GM18511 (cell line): ENCODE data around the gene RUVBL2.
"Not testable (repeated sequence)": the region's sequence is repeated elsewhere in the genome, so short reads cannot be mapped to it uniquely, and the experiment has no call there.

Source experiments
- ATAC-seq: cut with Tn5 transposase; IDR thresholded peaks from one replicate; pipeline ENCODE4 v1.9.1; 2021; ENCODE audit warnings: mild to moderate bottlenecking, moderate library complexity; ENCODE audit not compliant: unreplicated experiment

RUVBL2 gene

DNA sequence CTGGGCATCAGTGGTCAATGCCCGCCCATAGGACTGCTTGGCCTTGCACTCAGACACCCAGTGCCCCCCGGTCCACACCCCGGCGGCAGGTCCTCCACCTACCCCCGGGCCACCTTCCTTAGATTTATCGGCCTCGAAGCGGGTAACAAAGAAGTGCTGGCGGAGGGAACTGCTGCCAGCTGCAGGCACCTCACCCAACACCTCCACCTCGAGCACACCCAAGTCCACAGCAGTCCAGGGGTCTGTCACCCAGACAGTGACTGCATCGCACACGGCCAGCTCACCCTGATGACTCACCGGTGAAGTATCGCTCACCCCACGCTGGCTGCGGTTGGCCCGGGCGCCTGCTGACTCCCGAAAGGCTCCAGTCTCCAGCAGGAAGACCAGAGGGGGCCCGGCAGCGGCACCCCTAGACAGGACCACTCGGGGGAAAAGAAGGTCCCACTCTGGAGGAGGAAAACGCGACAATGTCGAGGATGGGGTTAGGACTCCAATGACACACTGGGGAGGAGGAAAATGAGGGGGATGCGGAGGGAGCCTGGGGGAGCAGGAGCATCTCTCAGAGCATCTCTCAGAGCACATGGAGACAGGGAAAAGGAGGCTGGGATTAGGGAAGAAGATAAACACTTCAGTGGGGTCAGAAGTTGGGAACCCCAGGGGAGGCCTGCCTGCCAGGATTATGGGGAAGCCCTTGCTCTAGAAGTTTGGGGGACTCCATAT lies 45.0 kb downstream of the RUVBL2 start:
- not testable (repeated sequence) for ATAC-seq

DNA sequence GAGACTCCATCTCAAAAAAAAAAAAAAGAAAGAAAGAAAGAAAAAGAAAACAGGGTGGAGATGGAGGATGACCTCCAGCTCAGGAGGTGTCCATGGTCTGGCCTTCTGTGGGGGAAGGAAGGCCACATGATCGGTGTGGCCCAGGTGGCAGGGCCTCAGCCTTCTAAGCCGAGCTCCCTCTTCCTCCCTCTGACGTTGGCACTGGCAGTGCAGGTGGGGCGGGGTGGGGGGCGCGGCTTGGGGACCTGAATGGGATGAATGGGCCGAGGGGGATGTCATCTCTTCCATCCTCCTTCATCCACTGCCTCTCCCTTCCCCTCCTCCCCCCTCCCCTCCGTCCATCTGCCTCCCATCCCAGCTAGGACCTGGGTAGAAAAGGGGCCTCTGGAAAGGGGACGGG lies 46.0 kb downstream of the RUVBL2 start:
- ATAC-seq: not testable (repeated sequence)

DNA sequence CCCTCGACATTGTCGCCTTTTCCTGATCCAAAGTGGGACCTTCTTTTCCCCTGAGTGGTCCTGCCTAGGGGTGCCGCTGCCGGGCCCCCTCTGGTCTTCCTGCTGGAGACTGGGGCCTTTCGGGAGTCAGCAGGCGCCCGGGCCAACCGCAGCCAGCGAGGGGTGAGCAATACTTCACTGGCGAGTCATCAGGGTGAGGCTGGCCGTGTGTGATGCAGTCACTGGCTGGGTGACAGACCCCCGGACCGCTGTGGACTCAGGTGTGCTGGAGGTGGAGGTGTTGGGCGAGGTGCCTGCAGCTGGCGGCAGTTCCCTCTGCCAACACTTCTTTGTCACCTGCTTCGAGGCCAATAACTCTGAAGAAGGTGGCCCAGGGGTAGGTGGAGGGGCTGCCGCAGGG lies 48.5 kb downstream of the RUVBL2 start:
- ATAC-seq: no peak

DNA sequence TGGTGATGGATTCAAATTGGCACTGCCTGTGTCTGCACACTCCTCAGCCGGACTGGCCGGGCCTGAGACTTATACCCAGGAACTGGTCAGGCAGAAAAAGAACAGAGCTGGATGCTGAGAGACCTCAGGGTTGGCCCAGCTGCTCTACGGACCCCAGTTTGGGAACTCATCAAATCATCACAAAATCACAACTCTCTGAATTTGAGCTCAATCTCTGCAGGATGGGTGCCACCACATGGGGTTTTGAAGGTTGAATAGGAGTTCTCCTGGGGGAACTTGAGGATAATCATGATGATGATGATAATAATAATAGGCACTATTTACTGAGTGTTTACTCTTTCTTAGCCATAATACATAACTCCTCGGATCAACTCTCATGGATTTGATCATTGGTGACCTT lies 49.0 kb downstream of the RUVBL2 start:
- not testable (repeated sequence) for ATAC-seq

DNA sequence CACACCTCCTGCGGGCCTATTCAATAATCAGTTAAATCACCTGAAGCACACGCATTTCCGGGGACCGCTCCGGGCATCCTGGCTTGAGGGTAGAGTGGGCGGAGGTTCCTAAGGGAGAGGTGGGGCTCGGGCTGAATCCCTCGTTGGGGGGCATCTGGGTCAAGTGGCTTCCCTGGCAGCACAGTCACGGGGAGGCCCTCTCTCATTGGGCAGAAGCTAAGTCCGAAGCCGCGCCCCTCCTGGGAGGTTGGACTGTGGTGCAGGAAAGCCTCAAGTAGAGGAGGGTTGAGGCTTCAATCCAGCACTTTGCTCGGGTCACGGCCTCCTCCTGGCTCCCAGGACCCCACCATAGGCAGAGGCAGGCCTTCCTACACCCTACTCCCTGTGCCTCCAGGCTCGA lies 49.9 kb downstream of the RUVBL2 start, which contains the start of gene CGB5:
CGB5 (plus strand) TSS at position 301 of the 400 bp plus-strand sequence. CDS start 362 bp downstream, outside the sequence.
- ATAC-seq: not testable (repeated sequence)

DNA sequence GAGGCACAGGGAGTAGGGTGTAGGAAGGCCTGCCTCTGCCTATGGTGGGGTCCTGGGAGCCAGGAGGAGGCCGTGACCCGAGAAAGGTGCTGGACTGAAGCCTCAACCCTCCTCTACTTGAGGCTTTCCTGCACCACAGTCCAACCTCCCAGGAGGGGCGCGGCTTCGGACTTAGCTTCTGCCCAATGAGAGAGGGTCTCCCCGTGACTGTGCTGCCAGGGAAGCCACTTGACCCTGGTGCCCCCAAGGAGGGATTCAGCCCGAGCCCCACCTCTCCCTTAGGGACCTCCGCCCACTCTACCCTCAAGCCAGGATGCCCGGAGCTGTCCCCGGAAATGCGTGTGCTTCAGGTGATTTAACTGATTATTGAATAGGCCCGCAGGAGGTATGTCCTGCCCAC lies 55.3 kb downstream of the RUVBL2 start, which contains the start of gene CGB8:
CGB8 (minus strand) TSS at position 101 of the 400 bp plus-strand sequence. CDS start 372 bp downstream, outside the sequence.
- ATAC-seq: not testable (repeated sequence)

DNA sequence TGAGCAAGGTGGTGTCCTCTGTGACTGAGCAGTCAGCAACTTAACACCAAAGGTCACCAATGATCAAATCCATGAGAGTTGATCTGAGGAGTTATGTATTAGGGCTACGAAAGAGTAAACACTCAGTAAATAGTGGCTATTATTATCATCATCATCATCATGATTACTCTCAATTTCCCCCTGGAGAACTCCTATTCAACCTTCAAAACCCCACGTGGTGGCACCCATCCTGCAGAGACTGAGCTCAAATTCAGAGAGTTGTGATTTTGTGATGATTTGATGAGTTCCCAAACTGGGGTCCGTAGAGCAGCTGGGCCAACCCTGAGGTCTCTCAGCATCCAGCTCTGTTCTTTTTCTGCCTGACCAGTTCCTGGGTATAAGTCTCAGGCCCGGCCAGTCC lies 56.1 kb downstream of the RUVBL2 start:
- not testable (repeated sequence) for ATAC-seq

DNA sequence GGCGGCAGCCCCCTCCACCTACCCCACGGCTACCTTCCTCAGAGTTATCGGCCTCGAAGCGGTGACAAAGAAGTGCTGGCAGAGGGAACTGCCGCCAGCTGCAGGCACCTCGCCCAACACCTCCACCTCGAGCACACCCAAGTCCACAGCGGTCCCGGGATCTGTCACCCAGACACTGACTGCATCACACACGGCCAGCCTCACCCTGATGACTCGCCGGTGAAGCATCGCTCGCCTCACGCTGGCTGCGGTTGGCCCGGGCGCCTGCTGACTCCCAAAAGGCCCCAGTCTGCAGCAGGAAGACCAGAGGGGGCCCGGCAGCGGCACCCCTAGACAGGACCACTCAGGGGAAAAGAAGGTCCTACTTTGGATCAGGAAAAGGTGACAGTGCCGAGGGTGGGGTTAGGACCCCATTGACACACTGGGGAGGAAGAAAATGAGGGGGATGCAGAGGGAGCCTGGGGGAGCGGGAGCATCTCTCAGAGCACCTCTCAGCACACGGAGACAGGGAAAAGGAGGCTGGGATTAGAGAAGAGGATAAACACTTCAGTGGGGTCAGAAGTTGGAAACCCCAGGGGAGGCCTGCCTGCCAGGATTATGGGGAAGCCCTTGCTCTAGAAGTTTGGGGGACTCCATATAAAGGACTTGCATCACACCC lies 56.8 kb downstream of the RUVBL2 start:
- not testable (repeated sequence) for ATAC-seq

DNA sequence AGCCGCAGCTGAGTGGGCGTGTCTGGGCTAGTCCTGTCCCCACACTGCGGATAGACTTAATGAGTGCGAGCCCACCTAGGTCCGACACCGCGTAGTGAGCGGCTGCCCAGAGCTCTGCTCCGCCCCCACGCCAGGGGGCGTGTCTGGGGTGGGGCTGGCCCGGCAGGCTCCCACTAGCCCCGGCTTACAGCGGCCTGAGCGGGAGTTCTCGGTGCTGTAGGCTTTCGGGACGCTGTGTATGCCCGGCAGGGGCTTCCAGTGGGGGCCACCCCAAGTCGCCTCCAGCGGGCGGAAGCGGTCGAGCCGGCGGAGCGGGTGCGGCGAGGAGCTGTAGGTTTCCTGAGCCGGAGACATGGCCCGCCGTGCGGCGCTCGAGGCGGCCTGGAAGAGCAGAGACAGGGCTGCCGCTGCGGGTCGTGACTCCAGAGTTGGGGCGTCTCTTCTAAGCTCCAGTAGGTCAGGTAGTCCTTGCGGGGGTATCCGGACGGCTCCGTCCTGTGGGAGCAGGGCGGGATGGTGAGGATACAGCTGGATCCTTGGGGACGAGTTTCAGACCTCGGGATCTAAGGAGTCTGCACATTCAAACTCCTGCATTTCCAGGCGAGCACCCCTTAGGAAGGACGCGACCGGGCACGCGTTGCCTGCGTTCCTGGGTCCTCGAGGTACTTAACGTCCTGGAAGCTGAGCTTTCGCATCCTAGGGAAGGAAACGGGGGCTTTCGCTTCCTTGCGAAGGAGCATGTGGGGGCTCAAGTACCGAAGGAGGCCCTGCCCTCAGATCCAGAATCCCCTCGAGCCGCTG lies 62.6 kb downstream of the RUVBL2 start:
- no peak for ATAC-seq

DNA sequence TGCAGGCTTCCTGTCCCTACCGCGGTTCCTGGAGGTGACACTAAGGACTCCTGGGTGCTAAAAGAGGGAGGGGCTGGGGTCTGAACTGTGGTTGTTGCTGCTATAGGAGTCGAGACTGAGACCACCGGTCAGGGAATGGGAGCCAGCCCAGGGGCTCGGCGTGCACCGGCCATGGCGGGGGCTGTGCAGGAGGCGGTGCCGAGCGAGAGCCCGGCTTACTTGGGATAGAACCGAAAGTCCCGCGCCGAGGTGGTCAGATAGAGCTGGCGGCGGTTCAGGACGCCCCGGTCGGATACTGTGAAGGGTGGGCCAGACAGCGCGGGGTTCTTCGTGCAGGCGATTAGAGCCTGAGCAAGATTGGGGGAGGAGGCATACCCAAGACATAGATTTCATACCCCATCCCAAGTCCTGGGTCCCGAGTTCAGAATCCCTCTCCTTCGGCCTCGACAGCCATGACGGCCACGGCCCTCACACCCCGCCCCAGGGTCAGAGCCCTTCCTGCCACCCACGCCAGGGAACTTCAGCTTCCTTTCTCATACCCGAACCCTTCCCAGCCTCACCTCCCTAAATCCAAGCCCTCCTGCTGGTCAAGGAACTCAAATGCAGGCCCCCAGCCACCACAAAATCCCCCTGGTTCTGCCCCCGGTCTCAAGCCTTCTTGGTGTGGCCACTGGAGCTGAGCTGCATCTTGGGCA lies 63.4 kb downstream of the RUVBL2 start:
- ATAC-seq: not testable (repeated sequence)

DNA sequence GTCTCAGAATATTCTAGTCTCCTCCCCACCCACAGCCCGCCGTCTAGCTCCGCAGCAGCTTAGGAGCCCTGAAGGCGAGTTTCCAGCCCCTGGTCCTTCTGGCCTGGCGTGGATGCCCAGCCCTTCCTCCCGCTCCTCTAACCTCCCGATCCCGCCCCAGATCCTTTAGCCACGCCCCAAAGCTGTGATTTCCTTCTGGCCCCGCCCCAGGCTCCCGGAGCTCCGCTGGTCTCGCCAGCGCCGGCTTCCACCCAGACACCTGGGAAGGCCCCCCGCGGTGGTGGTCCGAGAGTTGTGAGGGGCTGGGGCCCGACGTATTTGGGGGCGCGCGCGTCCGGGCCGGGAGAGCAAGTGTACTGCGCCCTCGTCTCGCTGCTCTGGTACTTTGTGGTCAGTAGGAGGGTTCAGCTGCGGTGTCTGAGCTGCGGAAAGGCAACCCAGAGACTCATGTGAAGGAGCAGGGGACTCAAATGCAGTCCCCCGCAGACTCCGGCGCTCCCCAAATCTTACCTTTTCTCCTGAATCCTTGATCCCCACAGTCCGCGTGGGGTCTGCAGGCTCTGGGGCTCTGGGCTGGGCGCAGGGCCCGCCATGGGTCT lies 64.0 kb downstream of the RUVBL2 start, which contains the start of gene CGB7:
CGB7 (minus strand) TSS at position 114 of the 599 bp plus-strand sequence. CDS start 2,374 bp downstream, outside the sequence.
- ATAC-seq: no peak

DNA sequence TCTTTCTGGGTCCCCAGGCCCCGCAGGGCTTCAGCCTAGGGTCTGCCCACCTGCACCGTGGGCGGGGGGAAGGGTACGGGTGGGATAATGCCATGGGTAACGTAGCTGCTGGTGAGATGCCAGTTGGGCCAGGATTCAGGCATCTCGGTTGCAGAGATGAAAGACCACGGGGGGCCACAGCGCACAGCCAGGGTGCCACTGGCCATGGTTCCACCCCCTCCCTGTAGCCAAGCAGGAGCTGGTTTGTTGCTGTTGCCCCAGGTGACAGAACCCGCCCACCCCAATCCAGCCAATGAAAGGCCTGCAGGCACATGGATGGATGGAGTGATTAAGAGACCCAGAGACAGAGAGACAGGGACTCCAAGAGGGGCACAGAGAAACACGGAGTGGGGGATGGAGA lies 64.9 kb downstream of the RUVBL2 start:
- ATAC-seq: no peak

DNA sequence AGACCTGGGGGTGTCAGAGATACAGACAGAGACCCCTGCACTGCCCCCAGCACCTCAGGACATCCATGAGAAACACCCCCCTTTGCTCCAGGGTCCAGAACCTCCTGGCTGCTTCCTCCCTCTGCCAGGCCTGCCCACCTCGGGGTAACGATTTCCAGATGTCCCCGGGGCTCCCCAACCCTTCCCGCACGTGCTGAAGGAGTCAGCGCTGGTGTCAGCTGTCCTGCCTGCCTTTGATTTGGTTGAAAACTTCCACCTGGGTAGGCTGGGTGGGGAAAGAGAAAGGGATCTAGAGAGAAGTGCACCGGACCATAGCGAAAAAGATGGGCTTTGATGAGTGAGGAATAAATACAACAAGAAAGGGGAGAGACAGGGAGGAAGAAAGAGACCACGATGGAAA lies 65.4 kb downstream of the RUVBL2 start:
- no peak for ATAC-seq

DNA sequence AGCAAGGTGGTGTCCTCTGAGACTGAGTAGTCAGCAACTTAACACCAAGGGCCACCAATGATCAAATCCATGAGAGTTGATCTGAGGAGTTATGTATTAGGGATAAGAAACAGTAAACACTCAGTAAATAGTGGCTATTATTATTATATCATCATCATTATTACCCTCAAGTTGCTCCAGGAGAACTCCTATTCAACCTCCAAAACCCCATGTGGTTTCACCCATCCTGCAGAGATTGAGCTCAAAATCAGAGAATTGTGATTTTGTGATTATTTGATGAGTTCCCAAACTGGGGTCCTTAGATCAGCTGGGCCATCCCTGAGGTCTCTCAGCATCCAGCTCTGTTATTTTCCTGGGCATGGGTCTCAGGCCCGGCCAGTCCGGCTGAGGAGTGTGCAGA lies 67.3 kb downstream of the RUVBL2 start:
- ATAC-seq: no peak

DNA sequence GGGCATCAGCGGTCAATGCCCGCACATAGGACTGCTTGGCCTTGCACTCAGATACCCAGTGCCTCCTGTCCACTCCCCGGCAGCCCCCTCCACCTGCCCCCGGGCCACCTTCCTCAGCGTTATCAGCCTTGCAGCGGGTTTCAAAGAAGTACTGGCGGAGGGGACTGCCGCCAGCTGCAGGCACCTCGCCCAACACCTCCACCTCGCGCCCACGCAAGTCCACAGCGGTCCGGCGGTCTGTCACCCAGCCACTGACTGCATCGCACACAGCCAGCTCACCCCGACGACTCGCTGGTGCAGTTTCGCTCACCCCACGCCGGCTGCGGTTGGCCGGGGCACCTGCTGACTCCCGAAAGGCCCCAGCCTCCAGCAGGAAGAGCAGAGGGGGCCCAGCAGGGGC lies 67.8 kb downstream of the RUVBL2 start:
- ATAC-seq: no peak

DNA sequence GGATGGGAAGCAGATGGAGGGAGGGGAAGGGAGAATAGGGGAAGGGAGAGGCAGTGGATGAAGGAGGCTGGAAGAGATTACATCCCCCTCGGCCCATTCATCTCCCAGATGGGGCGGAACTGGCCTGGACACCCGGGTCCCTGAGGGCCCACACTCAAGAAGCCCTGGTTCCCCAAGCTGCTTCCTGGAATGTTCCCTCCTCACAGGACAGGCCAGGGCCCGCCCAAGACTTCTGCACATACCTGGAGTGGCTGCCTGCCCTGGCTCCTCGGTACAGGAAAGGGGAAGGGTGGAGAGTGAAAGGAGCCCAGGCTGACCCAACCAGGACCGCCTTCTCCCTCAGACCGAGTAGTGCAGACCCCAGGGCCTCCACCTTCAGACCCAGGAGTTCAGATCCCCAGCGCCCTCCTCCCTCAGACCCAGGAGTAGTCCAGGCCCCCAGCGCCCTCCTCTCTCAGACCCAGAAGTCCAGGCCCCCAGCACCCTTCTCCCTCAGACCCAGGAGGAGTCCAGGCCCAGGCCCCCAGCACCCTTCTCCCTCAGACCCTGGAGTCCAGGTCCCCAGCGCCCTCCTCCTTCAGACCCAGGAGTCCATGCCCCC lies 70.4 kb downstream of the RUVBL2 start:
- ATAC-seq: no peak

DNA sequence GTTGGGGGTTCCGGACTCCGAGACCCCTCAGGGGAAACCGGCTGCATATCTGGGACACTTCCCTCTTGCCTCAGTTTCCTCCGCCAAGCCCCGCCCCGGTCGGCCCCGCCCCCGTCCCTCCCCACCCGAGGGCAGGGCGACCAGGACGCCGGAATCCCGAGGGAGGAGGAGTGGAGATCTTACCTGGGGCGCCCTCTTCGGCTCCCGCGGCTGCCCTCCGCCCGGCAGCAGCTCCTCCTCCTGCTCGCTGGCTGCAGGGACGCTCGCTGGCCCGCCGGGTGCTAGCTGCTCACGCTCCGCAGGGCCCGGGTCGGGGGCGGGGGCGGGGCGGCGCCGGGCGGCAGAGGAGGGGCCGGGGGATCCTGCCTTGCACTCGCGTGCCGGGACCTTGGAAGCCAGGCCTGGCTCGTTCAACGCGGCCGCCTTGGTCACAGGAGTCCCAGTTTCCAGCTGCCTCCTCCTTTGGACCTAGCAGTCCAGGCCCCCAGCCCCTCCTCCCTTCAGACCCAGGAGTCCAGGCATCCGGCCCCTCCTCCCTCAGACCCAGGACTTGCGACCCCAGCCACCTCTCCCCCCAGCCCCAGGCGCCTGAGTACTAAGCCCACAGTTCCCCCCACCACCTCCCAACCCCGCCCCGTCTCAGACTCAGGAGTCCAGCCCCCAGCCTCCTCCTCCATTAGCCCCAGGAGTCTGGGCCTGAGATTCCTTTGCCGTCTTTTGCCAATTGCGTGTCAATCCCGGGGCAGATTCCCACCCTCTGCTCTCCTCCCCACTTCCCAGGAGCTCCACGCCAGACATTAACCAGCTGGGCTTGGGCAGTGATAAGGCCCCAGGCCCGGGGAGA lies 71.3 kb downstream of the RUVBL2 start, which contains the start of gene NTF4:
NTF4 (minus strand) TSS at position 51 of the 844 bp plus-strand sequence. CDS start 2,821 bp downstream, outside the sequence.
- no peak for ATAC-seq
